LNCaP clone FGC (cell line): ENCODE results near the gene RGS19.
A peak's percentile ranks its signal among the peaks of the same experiment; 100 is the strongest.
"Not testable (repeated sequence)": the region's sequence is repeated elsewhere in the genome, so short reads cannot be mapped to it uniquely, and the experiment has no call there.

Experiments
- DNase-seq: peaks from one replicate; pipeline ENCODE4 v3.0.0-alpha.2; 2011; ENCODE audit warnings: low read depth
- H3K4me3 ChIP-seq: 2 replicates; pipeline ENCODE4 v1.5.1; 2011; ENCODE audit warnings: mild to moderate bottlenecking, low read depth, low read length, control low read depth
- TF ChIP-seq, protein P1 (sequence below): IDR thresholded peaks from 2 replicates; pipeline ENCODE4 v1.5.1; 2012; ENCODE audit warnings: mild to moderate bottlenecking; ENCODE audit not compliant: control insufficient read depth, insufficient read depth; ENCODE audit errors: extremely low read depth

The RGS19 gene

DNA sequence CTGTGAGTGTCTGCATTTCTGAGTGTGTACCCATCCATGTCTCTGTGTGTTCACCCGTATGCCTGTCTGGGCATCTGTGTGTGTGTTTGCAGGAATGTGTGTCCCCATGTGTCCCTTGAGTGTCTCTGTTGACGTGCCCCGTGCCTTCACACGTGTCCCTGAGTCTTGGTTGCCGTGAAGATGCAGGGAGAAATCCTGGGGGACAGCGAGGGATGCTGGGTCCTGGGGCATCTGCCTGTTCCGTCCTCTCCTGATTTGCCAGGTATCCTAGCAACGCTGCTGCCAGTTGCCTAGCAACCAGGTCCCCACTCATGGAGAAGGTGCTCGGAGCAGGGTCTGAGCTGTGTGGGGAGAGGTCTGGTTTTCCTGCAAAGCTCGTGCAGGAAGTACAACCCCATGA, 10.8 kb upstream of the RGS19 start:
- no peak for DNase-seq
- no peak overlapping the region for H3K4me3 ChIP-seq
- TF ChIP-seq, protein P1, sequence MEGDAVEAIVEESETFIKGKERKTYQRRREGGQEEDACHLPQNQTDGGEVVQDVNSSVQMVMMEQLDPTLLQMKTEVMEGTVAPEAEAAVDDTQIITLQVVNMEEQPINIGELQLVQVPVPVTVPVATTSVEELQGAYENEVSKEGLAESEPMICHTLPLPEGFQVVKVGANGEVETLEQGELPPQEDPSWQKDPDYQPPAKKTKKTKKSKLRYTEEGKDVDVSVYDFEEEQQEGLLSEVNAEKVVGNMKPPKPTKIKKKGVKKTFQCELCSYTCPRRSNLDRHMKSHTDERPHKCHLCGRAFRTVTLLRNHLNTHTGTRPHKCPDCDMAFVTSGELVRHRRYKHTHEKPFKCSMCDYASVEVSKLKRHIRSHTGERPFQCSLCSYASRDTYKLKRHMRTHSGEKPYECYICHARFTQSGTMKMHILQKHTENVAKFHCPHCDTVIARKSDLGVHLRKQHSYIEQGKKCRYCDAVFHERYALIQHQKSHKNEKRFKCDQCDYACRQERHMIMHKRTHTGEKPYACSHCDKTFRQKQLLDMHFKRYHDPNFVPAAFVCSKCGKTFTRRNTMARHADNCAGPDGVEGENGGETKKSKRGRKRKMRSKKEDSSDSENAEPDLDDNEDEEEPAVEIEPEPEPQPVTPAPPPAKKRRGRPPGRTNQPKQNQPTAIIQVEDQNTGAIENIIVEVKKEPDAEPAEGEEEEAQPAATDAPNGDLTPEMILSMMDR = no peak

DNA sequence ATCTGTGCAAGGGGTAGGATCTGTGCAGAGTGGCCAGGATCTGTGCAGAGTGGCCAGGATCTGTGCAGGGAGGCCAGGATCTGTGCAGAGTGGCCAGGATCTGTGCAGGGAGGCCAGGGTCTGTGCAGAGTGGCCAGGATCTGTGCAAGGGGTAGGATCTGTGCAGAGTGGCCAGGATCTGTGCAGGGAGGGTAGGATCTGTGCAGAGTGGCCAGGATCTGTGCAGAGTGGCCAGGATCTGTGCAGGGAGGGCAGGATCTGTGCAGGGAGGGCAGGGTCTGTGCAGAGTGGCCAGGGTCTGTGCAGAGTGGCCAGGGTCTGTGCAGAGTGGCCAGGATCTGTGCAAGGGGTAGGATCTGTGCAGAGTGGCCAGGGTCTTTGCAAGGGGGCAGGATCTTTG, 9.3 kb upstream of the RGS19 start:
- not testable (repeated sequence) for DNase-seq

DNA sequence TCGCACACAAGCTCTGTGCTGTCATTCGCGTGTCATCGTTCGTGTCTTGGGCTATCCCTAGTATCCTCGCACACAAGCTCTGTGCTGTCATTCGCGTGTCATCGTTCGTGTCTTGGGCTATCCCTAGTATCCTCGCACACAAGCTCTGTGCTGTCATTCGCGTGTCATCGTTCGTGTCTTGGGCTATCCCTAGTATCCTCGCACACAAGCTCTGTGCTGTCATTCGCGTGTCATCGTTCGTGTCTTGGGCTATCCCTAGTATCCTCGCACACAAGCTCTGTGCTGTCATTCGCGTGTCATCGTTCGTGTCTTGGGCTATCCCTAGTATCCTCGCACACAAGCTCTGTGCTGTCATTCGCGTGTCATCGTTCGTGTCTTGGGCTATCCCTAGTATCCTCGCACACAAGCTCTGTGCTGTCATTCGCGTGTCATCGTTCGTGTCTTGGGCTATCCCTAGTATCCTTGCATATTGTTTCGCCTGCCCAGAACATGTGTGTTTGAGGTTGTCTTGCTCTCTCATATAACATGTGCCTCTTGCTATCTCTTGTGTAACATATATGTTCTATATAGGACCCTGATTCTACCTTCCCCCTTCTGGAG, 8.0 kb upstream of the RGS19 start:
- not testable (repeated sequence) for H3K4me3 ChIP-seq

More for the DNA sequence above, 9.3 kb upstream of the RGS19 start:
- not testable (repeated sequence) for H3K4me3 ChIP-seq

DNA sequence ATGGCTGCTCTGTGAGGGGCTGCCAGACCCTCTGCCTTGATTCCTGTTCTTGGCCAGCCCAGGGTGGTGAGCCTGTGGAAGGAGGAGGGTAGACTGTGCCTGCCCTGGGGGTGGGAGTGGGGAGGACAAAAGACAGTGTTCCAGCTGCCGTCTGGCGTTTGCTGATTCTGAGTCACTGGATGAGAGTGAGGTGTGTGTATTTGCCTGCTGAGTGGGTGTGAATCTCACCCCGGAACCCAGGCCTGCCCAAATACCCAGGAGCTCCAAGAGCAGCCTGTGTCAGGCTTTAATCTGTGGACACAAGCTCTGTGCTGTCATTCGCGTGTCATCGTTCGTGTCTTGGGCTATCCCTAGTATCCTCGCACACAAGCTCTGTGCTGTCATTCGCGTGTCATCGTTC, 7.5 kb upstream of the RGS19 start:
- DNase-seq = no peak
- TF ChIP-seq, protein P1 = no peak
- H3K4me3 ChIP-seq = no peak overlapping the region

More for the DNA sequence above, 8.0 kb upstream of the RGS19 start:
- DNase-seq = not testable (repeated sequence)

DNA sequence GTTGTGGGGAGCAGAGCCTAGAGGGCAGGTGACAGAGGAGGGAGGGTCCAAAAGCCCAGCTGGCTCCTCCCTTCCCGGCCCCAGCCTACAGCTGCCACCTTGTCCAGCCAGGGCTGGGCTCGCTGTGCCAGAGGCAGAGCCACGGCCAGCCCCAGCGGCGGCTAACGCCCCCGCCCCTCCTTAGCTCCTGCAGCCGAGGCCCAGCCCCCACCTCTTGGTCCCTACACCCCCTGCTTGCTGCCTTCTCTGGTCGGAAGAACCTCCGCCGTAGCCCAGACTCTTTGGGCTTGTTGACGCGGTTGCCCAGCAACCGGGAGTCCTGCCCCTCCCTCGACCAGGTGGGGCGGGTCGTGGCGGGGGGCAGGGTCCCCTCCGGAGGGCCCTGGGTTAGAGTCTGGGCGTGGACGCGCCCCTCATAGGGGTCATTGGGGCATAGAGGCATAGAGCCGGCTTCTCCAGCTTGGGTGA, 5.4 kb upstream of the RGS19 start:
- H3K4me3 ChIP-seq = no peak overlapping the region
- no peak for DNase-seq
- TF ChIP-seq, protein P1 = no peak

DNA sequence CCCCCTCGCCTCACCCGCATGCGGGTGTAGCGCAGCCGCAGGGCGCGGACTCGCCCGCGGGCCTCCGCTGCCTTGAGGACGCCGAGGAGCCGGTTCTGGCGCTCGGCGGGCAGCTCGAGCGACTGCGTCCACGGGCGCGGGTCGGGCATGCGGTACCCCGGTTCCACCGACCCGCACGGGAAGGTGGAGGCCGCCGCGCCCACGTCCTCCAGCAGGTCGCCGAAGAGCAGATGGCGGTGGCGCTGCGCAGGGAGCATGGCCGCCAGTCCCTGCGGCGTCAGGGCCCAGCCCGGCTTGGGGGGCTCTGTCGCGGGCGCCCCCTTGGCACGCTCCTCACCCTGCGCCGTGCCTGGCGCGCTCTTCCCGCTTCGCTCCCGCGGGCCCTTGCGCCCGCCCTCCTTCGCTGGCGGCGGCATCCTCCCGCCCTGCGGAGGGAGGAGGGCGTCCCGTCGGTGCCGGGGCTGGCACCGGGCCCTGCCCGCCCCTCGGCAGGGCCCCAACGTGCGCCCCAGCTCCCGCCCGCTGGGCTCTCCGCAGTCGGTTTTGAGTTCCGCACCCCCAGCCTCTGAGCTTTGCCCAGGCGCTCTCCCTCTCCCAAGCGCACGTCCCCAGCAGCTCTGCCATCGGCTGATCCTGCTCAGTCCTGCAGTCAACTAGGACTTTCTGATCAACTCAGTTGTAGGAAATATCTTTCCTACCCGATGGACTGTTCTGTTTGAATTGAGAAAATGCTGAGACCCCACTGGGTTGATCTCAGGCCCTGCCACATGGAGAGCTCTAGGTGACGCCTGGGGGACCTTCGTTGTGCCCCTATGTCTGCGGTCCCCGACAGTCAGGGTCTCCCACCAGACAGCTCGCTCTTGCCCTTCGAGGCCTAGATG, 4.7 kb upstream of the RGS19 start, which contains the start of gene LKAAEAR1:
Gene LKAAEAR1, minus strand, starts transcription at position 595 of the 881 bp plus-strand sequence. Its CDS starts 179 bp downstream, at position 416.
- TF ChIP-seq, protein P1 = no peak
- H3K4me3 ChIP-seq = peak within 1 kb of the TSS; percentile 45
- no peak for DNase-seq

DNA sequence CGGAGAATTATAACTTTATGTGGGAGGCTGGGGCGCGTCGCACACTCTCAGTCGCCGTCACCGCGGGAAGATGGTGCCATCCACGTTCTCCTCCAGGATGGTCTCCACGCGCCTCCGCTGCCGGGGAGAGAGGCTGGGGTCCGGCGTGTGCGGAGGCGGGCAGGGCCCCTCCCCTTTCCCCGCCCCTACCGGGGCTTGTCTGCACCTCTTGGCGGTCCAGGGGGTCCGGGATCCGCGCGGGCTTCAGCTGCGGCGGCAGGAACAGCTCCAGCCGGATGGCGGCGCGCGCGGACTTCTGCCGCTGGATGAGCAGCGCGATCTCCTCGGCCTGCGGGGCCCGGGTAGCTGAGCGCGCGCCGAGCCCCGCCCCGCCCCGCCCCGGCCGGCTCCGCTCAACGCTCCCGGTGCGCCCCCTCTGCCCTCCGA, 4.1 kb upstream of the RGS19 start:
- no peak for DNase-seq
- TF ChIP-seq, protein P1 = peak; percentile 84
- H3K4me3 ChIP-seq = peak overlapping the region; percentile 45

DNA sequence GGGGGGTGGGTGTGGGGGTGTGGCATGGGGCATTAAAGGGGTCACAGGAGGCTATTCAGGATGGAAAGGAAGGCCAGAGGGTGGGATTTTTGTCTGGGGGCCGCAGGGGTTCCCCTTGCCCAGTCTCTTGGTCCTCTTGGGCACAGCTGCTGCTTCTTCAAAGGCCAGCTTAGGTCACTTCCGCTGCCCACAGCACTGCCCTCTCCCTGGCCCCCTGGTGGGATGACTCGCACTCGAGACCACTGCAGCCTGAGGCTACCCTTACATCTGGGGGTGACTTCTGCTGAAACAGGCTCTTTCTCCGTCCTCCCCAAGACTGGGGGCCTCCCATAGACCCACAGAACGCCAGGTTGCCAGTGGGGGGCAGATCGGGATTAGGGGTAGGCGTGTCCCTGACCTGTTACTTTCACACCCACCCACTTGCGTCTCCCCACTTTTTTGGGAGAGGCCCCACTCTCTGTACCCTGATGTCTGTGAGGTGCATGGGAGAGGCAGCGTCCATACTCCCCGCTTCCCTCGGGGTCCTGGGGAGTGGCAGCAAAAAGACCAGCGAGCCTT, 3.6 kb upstream of the RGS19 start:
- no peak for DNase-seq
- TF ChIP-seq, protein P1 = no peak
- peak overlapping the region; percentile 45 for H3K4me3 ChIP-seq
